Fibroblast of skin of back (primary cell): ENCODE data around the gene OCEL1.
A peak's percentile ranks its signal among the peaks of the same experiment; 100 is the strongest.

ENCODE experiments used
- DNase-seq: peaks from one replicate; pipeline ENCODE4 v3.0.0-alpha.2; 2013

OCEL1 gene

DNA sequence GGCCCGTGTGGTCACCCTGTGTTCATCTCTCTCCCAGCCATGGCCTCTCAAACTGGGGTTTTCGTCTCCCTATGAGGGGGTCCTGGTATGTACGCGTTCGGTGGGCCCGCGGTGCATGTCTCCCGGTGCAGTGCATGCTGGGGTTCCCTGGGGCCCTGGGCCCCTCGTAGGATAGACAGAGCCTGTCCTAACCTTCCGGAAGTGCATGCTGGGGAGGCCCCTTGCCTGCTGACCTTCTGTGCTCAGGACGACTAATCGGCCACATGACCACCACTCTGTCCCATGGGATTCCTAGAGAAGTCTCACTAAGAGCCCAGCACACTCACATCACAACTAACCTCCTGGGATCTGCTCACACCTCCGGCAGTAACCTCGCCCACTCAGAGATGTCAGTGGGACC lies 15.7 kb upstream of the OCEL1 start:
- DNase-seq: peak; percentile 28

DNA sequence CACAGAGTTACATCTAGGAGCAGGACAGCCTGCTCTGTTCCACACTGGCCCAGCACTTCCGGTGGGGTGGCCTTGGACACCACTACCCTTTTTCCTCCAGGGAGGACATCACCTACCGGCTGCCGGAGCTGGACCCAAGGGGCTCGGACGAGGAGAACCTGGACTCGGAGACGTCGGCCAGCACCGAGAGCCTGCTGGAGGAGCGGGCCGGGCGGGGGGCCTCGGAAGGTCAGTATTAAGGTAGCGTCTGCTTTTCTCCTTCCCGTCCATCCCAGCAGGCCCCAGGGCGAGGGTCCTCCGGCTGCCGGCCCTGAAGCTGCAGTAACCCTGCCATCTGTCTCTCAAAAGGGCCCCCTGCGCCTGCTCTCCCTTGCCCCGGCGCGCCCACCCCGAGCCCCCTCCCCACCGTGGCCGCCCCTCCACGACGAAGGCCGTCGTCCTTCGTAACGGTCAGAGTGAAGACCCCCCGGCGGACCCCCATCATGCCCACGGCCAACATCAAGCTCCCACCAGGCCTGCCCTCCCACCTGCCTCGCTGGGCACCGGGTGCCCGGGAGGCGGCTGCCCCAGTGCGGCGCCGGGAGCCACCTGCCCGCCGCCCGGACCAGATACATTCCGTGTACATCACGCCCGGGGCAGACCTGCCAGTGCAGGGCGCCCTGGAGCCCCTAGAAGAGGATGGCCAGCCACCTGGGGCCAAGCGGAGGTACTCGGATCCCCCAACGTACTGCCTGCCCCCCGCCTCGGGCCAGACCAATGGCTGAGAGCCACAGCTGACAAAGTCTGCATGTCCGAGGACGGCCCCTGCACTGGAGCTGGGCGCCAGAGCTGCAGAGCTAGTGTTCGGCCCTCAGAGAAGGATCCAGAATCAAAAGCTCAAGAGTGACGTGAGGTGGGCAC lies 14.2 kb upstream of the OCEL1 start:
- DNase-seq: no peak

DNA sequence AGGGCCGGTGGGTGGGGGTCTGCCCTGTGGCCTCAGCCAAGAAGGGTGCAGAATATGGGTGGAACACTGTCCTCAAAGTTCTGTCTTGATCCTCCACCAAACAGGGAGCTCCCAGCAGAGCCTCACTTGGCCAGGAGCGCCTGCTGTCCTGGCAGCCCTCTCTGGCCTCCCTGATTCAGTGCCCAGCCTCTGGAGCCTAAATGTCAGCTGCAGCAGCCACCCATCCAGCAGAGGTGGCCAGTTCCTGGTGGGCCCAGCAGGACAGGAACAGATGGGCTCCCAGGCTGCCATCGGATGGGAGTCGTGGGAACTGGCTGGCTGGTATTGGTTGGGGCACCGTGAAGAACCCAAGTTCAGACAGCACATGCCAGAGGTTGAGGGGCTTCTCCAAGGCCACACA lies 12.7 kb upstream of the OCEL1 start:
- DNase-seq: no peak

DNA sequence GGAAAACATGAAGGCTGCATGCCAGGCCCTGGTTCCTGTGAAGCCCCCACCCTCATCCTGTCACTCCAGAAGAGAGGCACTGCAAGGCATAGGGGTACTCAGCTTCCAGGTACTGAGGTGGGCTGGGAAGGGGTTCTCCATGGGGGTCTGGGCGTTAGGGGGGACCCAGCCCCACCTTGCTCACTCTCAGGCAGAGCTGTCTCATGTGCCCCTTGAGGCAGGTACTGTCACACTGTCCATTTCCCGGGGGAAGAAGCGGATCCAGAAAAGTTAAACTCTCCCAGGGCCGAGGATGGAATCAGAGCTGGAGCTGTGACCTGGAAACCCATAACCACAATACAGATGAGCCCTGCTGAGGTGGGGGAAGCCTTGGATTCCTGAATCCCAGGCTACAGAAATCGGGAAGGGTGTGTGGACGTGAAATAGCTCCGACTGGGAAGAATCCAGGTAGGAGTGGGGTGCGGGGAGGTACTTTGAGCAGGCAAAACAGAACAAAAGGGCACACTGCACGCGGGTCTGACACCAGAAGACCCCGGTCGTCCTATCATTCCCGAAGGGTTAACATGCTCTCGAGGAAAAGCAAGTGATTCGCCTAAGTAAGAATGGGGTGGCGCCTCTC lies 11.4 kb upstream of the OCEL1 start:
- no peak for DNase-seq

DNA sequence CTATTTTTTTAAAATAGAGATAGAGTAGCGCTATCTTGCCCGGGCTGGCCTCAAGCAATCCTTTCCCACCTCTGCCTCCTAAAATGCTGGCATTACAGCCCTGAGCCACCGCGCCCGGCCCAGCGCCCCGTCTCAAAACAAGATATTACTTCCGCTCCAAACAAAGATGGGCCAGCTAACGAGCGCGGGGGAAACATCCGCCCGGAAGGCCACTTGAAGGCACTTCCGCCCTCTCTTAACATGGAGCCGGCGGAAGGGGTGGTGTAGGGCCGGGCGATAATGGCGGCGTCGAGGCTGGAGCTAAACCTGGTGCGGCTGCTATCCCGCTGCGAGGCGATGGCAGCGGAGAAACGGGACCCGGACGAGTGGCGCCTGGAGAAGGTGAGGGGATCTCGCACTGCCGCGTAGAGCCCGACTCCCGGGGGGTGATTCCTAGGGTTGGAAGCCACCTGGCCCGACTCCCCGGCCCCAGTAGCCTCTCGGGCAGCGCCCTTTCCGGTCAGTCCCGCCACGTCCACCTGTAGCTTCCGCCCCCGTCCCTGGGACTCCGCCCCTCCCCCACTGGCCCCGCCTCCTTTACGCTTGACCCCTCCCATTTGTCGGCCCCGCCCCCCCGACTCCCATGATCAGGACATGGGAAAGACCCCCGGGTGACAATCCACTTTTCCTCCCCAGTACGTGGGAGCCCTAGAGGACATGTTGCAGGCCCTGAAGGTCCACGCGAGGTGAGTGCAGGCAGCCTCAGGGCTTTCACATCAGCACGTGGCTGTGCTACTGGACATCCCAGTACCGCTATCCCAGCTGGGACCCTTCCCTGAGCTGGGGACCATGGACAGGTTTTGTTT lies 10.7 kb upstream of the OCEL1 start, which contains the start of gene USE1:
USE1 (plus strand) TSS at position 231 of the 845 bp plus-strand sequence; CDS start at position 280, 49 bp downstream.
- DNase-seq: peak; percentile 92

DNA sequence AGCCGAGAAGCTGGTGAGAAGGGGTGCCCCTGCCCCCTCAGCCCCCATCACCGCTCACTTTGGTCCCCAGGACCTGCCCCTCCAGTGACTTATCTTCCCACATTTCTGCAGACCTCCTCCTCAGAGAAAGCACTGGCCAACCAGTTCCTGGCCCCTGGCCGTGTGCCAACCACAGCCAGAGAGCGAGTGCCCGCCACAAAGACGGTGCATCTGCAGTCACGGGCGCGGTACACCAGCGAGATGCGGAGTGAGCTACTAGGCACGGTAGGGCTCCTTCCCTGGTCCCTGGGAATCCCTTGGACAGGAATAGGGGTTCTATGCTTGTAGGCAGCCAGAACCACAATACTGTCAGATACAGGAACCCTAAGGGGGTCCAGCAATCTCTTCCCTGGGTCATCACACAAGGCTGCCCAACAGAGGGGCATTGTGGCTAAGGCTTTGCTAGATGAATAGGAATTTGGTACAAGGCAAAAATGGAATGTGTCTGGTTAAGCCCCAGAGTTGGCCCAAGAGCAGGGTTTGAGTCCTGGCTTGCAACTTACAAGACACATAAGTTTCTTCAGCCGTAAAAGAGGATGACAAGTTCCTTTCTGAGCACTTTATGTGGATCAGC lies 9.9 kb upstream of the OCEL1 start:
- DNase-seq: no peak

DNA sequence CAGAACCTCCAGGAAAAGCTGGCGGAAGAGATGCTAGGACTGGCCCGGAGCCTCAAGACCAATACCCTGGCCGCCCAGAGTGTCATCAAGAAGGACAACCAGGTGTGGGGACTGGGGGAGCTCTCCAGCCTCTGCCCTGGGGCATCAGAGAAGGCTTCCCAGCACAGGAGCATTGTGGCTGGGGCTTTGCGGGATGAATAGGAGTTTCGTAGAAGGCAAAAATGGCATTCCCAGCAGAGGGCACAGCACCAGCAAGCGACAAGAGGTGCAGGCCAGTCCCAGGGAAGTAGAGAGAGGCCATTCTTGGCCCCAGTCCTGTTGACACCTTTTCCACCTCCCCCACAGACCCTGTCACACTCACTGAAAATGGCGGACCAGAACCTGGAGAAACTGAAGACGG lies 6.7 kb upstream of the OCEL1 start:
- DNase-seq: no peak

DNA sequence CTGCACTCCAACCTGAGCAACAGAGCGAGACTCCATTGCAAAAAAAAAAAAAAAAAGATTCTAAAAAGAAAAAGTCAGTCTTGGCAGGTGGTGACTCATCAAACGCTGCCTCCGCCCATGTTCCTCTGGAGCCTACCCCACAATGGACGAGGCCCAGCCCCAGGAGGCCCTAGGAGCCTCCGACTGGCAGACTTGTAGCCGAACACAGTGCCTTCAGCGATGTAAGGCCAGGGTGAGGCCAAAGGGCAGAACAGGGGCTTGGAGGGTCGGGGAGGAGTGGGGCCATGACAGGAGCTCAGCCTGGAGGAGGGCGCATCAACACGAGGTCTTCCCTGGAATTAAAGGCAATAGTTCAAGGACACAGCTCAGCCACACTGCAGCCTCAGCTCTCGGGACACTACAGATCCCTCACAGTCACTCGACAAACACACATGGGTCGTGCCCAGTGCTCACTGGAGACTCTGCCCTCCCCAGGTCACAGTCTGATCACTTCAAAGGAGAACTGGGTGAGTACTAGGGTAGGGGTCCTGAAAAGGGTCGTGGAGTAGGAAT lies 5.7 kb upstream of the OCEL1 start:
- DNase-seq: peak; percentile 81

DNA sequence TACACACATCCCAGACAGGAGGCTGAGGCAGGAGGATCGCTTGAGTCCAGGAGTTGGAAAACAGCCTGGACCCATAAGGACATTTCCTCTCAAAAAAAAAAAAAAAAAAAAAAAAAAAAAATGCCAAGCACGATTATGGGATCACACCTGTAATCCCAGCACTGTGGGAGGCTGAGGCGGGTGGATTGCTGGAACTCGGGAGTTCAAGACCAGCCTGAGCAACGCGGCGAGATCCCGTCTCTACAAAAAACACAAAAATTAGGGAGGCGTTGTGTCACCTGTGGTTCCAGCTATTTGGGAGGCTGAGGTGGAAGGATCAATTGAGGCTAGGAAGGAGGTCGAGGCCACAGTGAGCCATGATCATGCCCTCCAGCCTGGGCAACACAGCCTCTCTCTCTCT lies 973 bp upstream of the OCEL1 start:
- no peak for DNase-seq

DNA sequence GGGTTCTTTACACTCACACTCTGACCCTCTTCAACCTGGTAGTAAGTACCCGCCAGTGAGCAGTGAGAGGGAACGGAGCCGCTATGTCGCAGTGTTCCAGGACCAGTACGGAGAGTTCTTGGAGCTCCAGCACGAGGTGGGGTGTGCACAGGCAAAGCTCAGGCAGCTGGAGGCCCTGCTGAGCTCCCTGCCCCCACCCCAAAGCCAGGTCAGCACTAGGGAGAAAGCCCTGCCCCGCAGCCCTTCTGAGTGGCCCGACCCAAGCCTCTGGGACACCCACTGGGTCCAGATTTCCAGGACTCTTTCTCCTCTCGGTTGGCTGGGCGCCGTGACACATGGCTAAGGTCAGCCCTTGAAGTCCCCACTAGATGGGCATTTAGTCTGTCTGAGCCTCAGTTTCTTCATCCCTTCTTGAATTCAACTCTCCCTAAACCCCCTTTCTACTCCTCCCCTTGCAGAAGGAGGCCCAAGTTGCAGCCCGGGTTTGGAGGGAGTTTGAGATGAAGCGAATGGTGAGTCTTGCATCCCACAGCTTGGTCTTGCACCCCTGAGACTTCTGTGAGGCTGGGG lies 1.9 kb downstream of the OCEL1 start:
- no peak for DNase-seq

DNA sequence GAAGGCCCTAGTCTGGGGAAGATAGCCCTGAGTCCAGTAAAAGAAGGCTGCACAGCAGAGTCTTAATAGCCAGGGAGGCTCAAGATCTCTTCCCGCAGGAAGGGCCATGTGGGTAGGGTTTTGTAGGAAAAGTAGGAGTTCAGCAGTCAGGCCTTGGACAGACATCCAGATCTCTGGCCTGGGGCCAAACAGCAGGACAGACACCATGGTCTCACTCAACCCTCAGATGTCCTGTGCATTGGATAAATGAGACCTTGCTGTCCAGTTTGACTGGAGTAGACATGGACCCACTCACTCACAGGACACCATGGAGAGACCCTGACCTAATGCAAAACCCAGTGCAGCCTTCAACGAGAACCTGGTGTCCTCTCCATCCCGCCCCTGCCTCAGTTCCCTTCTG lies 3.9 kb downstream of the OCEL1 start:
- DNase-seq: no peak

DNA sequence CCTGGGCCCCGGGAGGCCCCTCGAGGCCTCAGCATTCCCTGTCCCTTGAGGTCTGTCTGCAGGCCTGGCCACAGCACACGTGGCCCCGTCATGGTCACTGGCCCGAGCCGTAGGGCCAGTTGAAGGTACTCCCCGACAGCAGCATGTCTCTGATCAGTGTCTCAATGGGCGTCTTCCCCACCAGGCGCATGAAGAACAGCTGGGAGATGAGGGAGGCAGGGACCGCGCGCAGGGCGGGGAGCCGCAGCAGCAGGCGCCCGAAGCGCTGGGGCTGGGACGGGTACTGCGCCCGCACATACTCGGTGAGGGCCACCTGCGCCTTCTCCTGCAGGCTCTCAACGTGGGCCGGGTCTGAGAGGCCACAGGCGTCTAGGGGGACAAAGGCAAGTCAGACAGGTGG lies 6.2 kb downstream of the OCEL1 start:
- DNase-seq: no peak

DNA sequence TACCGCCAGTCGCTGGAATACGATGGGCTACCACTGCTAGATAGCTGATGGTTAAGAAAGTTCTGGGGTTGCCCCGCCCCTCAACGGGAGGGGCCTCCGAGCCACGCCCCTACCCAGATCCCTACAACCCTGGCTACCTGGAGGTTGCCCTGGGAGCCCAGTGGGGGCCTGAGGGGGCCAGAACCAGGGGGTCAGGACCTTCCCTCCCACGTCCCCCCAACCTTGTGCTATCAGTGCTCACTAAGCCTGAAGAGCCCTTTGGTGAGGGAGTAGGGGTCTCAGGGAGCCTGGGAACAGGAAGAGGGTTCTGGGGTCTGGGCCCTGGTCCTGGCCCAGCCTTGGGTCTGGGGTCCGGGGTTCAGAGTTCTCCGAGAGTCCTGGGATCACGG lies 8.9 kb downstream of the OCEL1 start:
- DNase-seq: peak; percentile 36

DNA sequence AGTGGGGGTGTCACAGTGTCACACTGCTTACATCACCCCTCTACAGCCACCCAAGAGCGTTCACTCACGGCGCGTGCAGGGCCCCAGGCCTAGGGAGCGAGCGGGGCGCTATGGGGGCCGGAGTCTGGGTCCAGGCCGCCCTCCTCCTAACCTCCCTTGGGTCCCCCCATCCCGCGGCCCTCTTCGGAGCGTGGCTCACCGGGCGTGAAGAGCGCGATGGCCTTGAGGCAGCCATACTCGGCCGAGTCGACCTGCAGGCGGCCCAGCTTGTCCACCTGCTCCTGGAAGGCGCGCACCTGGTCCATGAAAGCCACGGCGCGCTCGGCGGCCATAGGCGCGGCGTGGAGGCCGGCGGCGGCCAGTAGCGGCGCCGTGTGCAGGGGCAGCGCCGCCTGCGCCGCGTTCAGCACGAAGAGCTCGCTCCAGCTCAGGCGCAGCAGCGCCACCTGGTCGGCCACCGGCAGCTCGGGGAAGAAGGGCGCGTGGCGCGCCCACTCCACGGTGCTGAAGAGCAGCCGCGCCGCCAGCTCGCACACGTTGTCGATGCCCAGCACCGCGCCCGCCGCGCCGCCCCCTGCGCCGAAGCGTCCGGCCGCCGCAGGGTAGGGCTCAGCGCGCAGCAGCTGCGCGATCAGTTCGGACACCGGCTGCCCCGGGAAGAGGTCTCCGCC lies 9.4 kb downstream of the OCEL1 start:
- peak; percentile 65 for DNase-seq

DNA sequence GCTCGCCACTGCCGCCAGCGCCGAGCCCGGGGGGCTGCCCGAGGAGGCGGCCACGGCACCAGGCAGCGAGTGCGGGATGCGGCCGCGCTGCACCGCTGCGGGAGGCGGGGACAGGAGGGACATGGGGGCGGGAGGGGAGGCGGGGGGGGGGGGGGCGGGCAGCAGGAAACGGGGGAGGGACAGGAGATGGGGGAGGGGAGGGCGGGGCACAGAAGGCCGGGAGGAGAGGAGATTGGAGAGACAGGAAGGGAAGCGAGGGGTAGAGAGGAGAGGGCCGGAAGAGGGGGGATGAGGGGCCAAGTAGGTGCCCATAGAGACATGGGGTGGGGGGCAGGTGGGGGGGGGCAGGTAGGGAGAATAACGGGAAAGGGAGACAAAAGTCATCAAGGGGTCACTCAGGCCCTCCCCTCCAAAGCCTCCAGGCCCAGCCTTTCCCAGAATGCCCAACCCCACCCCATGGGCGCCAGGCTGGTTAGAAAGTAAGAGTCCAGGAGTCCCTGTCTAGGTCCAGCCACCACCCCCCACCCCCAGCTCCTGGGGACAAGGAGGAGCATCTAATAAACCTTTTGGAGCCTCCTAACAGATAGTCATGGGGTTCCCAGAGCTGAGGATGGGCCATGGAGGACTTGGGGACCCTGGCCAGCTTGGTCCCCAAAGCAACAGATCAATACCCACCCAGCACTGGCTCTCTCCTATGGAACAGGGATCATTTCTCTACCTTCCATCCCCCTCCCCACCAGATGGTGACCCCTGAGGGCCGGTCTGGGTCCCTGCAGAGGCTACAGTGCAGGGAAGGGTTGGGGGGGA lies 10.1 kb downstream of the OCEL1 start:
- peak; percentile 67 for DNase-seq

DNA sequence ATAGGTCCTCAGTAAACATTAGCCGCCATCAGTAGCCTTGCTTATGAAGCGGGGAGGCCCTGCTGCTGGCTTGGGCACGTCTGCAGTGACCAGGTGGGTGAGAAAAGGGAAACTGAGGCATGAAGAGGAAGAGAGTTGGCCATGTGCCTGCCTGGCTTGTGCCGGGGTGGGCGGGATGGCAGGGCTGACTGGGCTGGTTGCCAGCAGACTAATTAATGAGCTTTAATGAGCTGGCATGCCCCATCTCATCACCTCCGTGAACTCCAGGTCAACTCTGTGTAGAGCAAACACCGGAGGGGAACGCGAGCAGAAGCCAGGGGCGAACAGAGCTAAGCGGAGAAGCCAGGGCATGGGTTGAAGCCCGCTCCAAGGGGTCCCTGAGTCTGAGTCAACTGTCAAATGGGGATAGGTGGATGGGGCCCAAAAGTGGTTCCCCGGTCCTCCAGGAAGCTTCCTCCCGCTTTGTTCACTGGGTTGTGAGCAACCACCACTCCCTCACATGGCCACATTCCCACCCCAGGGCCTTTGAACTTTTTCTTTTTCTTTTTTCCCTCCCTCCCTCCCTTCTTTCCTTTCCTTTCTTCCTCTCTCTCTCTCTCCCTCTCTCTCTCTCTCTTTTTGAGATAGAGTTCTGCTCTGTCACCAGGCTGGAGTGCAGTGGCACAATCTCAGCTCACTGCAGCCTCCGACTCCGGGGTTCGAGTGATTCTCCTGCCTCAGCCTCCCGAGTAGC lies 11.0 kb downstream of the OCEL1 start:
- DNase-seq: no peak

DNA sequence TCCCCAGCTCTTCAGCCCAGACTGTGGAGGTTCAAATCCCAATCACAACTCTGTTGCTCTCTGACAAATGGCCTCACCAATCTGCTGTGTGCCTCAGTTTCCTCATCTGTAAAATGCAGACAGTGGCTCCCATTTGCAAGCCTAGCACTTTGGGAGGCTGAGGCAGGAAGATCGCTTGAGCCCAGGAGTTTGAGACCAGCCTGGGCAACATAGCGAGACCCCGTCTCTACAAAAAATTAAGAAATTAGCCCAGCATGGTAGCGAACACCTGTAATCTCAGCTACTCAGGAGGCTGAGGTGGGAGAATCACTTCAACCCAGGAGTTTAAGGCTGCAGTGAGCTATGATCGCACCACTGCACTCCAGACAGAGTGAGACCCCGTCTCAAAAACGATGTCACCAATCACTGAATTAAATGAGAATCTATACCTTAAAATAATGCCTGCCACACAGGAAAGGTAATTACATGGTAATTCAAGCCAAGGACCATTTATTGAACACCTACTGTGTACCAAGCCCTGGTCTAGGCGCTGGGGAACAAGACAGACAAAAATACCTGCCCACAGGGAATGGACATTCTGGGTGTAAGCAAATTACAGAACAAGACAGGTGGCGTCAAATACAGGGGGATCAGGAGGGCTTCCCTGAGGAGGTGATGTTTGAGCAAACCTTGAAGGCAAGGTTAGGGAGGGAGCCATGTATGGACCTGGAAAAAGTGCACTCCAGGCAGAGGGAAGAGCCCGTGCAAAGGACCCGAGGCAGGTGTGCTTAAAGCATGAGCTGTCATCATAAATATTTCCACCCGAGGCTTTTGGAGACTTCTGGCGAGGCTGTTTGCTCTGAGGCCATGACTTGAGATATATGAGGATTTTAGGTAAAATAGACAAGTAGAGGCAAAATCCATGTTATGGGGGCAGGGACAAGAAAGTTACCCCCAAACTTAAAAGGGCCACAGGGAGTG lies 12.0 kb downstream of the OCEL1 start:
- no peak for DNase-seq

DNA sequence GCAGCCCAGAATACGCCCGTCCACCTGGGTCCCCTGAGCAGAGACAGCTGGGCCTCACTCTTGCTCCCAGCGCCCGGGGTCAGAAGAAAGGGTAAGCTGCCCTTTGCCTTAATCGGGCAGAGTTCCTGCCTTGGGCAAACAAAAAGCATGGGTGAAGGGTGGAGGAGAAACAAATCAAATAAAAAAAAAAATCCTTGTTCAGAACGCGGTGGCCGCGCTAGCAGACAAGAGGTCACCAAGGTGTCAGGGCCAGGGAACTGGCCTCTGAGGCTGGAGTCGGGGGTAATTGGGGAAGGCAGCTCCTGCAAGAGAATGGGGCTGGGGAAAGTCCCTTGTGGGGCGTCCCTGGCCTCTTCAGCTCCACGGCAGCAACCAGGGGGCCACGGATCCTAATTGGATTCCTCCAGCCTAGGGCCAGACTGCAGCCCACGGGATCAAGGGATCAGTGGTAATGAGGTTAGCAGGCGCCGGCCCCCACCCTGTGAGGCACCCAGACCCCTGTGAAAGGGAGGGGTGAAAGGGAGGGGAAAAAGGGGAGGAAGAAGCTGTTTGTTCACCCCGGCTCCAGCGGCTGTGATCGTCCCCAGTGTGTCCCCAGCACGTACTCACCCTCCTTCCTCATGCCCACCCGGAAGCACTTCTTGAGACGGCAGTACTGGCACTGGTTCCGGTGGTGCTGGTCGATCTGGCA lies 14.2 kb downstream of the OCEL1 start:
- no peak for DNase-seq
